Breast epithelium (tissue), 3 donors: ENCODE results near the gene PPFIA4.

Source experiments
- POLR2A ChIP-seq: fragments of 450-650 bp; IDR thresholded peaks from one replicate; pipeline ENCODE4 v1.6.1; 2016; ENCODE audit warnings: antibody characterized with exemption, mild to moderate bottlenecking, moderate library complexity
- TF ChIP-seq, protein P1 (sequence below), 3 donors: fragments of 450-650 bp; IDR thresholded peaks; one replicate each; pipeline ENCODE4 v1.5.1; 2016 to 2017; ENCODE audit warnings: antibody characterized with exemption in 3 of 3, mild to moderate bottlenecking in 3 of 3, moderate library complexity in 3 of 3

DNA sequence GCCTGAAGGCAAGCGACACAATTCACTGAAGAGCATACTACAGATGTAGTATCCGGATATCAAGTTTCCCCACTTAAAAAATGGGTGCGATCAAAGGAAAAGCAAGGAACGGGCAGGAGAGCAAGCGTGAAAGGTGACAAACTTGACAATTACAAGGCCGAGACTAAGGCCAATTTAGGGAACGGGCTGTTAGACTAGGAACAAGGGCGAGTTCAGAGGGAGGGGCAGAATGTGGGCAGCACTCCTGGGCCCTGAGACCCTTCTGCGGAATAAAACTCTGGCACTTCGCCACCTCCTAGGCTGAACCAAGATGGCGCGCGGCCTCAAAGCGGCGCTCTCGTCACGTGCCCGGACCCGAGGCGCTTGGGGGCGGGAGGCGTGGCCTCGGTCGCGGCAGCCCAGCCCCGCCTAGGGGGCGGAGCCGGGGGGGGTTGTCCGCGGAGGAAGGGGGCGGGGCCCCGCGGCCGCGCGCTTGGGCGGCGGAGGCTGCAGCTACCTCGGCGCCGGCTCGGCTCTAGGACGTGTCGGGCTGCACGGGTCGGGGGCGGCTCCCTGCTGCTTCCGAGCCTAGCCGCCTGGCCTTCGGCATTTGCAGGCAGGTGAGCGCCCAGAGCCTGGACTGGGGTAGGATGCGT, at the start of gene PPFIA4:
- TF ChIP-seq, protein P1, sequence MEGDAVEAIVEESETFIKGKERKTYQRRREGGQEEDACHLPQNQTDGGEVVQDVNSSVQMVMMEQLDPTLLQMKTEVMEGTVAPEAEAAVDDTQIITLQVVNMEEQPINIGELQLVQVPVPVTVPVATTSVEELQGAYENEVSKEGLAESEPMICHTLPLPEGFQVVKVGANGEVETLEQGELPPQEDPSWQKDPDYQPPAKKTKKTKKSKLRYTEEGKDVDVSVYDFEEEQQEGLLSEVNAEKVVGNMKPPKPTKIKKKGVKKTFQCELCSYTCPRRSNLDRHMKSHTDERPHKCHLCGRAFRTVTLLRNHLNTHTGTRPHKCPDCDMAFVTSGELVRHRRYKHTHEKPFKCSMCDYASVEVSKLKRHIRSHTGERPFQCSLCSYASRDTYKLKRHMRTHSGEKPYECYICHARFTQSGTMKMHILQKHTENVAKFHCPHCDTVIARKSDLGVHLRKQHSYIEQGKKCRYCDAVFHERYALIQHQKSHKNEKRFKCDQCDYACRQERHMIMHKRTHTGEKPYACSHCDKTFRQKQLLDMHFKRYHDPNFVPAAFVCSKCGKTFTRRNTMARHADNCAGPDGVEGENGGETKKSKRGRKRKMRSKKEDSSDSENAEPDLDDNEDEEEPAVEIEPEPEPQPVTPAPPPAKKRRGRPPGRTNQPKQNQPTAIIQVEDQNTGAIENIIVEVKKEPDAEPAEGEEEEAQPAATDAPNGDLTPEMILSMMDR (IDR thresholded peaks at IDR 0.05): no peak
- peak; percentile 20 for TF ChIP-seq POLR2A
